Osteocyte (in vitro differentiated cells): ENCODE measurements around the gene HAAO. TPM values are rescaled to one million over a fixed set of nuclear protein-coding genes. Genes with fewer than 3 reads are reported as not detected.
A peak's percentile ranks its signal among the peaks of the same experiment; 100 is the strongest.

Source experiments
- DNase-seq: peaks from one replicate; pipeline ENCODE4 v3.0.0; 2021; ENCODE audit warnings: mixed read lengths; ENCODE audit not compliant: unreplicated experiment; ENCODE audit errors: extremely low spot score
- H3K27ac Mint-ChIP-seq: one replicate; pipeline ENCODE4 v1.8.0; 2021; ENCODE audit warnings: mild to moderate bottlenecking, mixed read lengths; ENCODE audit not compliant: unreplicated experiment
- H3K27me3 Mint-ChIP-seq: one replicate; pipeline ENCODE4 v1.8.0; 2021; ENCODE audit warnings: mixed read lengths; ENCODE audit not compliant: unreplicated experiment
- H3K36me3 Mint-ChIP-seq: one replicate; pipeline ENCODE4 v1.8.0; 2021; ENCODE audit warnings: mixed read lengths; ENCODE audit not compliant: unreplicated experiment
- H3K4me1 Mint-ChIP-seq: one replicate; pipeline ENCODE4 v1.8.0; 2021; ENCODE audit warnings: mixed read lengths; ENCODE audit not compliant: unreplicated experiment
- H3K4me3 Mint-ChIP-seq: one replicate; pipeline ENCODE4 v1.8.0; 2021; ENCODE audit warnings: mild to moderate bottlenecking, moderate library complexity, mixed read lengths; ENCODE audit not compliant: unreplicated experiment
- H3K9me3 Mint-ChIP-seq: one replicate; pipeline ENCODE4 v1.8.0; 2021; ENCODE audit warnings: mixed read lengths; ENCODE audit not compliant: unreplicated experiment
- CTCF ChIP-seq: fragments of 200-600 bp; sonication (generic); IDR thresholded peaks from 2 replicates; pipeline ENCODE4 v1.5.0; 2021; ENCODE audit warnings: antibody characterized with exemption, mild to moderate bottlenecking, moderate library complexity
- total RNA-seq: library from RNA; stranded (reverse); gene quantifications from 2 replicates; pipeline ENCODE4 v1.2.1, GENCODE V29; 2021

HAAO gene
- total RNA-seq, 1 donor from 2014 or later: 1.1 TPM

- TF ChIP-seq CTCF: no peak
- DNase-seq: no peak
- no peaks in the 10 kb centered on the region for H3K9me3 Mint-ChIP-seq
- H3K4me3 Mint-ChIP-seq: no peak overlapping the region
- H3K27me3 Mint-ChIP-seq: no peaks in the 10 kb centered on the region
- peaks cover 21% of the 10 kb centered on the region for H3K4me1 Mint-ChIP-seq
- H3K36me3 Mint-ChIP-seq: peaks cover 25% of the 10 kb centered on the region
- peak overlapping the region; percentile 42 for H3K27ac Mint-ChIP-seq
Observed at GRCh38 chr2:42754021-42754775, 38.2 kb downstream of the HAAO start.

- no peaks in the 10 kb centered on the region for H3K27me3 Mint-ChIP-seq
- H3K4me3 Mint-ChIP-seq: no peak overlapping the region
- peaks cover 23% of the 10 kb centered on the region for H3K36me3 Mint-ChIP-seq
- no peak for DNase-seq
- peaks cover 21% of the 10 kb centered on the region for H3K4me1 Mint-ChIP-seq
- TF ChIP-seq CTCF: no peak
- no peaks in the 10 kb centered on the region for H3K9me3 Mint-ChIP-seq
- no peak overlapping the region for H3K27ac Mint-ChIP-seq
Observed at GRCh38 chr2:42752816-42753813, 39.3 kb downstream of the HAAO start.

- Mint-ChIP-seq H3K9me3 (no peaks in the 10 kb centered on the region), H3K27ac (no peak overlapping the region), H3K4me1 (peaks cover 21% of the 10 kb centered on the region), H3K4me3 (no peak overlapping the region), H3K36me3 (peaks cover 23% of the 10 kb centered on the region), H3K27me3 (no peaks in the 10 kb centered on the region)
- DNase-seq: no peak
- TF ChIP-seq CTCF: no peak
Observed at GRCh38 chr2:42752314-42752713, 40.1 kb downstream of the HAAO start.

GRCh38 chr2:42748840-42749239 is 43.5 kb downstream of the HAAO start:
- DNase-seq: no peak
- no peaks in the 10 kb centered on the region for H3K9me3 Mint-ChIP-seq
- H3K4me3 Mint-ChIP-seq: no peak overlapping the region
- peaks cover 25% of the 10 kb centered on the region for H3K36me3 Mint-ChIP-seq
- TF ChIP-seq CTCF: no peak
- no peaks in the 10 kb centered on the region for H3K27me3 Mint-ChIP-seq
- H3K27ac Mint-ChIP-seq: no peak overlapping the region
- H3K4me1 Mint-ChIP-seq: no peaks in the 10 kb centered on the region

- peaks cover 23% of the 10 kb centered on the region for H3K36me3 Mint-ChIP-seq
- no peak for TF ChIP-seq CTCF
- H3K27ac Mint-ChIP-seq: no peak overlapping the region
- no peaks in the 10 kb centered on the region for H3K27me3 Mint-ChIP-seq
- H3K4me3 Mint-ChIP-seq: no peak overlapping the region
- no peak for DNase-seq
- peaks cover 8% of the 10 kb centered on the region for H3K4me1 Mint-ChIP-seq
- no peaks in the 10 kb centered on the region for H3K9me3 Mint-ChIP-seq
Observed at GRCh38 chr2:42747422-42747821, 45.0 kb downstream of the HAAO start.
